AG04450 (cell line): ENCODE measurements around the gene BICD2. TPM values are rescaled to one million over a fixed set of nuclear protein-coding genes. Genes with fewer than 3 reads are reported as not detected.
A peak's percentile ranks its signal among the peaks of the same experiment; 100 is the strongest.

Experiments used
- CTCF ChIA-PET: fragments of 300-600, 350-600 bp; formaldehyde crosslinking; extraction: SDS; loops from one replicate; lab custom pipeline; 2022; ENCODE audit warnings: antibody characterized with exemption, inconsistent platforms; lab: Charles Lee
- POLR2A ChIA-PET: fragments of 350-600 bp; formaldehyde crosslinking; extraction: SDS; loops from one replicate; lab custom pipeline; 2021; ENCODE audit warnings: antibody characterized with exemption, inconsistent platforms; lab: Yijun Ruan, JAX
- DNase-seq: peaks from one replicate; pipeline ENCODE4 v3.0.0-alpha.2; 2011; ENCODE audit warnings: low read depth, low spot score
- H3K27ac ChIP-seq: one replicate; pipeline ENCODE4 v1.5.1; 2012; ENCODE audit warnings: low read depth, low read length, control low read depth
- H3K27me3 ChIP-seq: one replicate; pipeline ENCODE4 v1.6.0; 2012; ENCODE audit warnings: low read length; ENCODE audit not compliant: control insufficient read depth, insufficient read depth
- H3K4me3 ChIP-seq: 2 replicates; pipeline ENCODE4 v1.5.1; 2011; ENCODE audit warnings: mild to moderate bottlenecking, low read depth, low read length, control low read depth
- H3K9me3 ChIP-seq: 2 replicates; pipeline ENCODE4 v1.5.1; 2012; ENCODE audit warnings: low read length; ENCODE audit not compliant: control insufficient read depth, insufficient read depth
- polyA plus RNA-seq: library from polyadenylated mRNA; depleted of rRNA; stranded (reverse); fragments of >200 nt; gene quantifications from 2 replicates; pipeline ENCODE4 v1.2.3, GENCODE V29; 2011
- TF ChIP-seq, protein P1 (sequence below): IDR thresholded peaks from 2 replicates; pipeline ENCODE4 v1.5.1; 2011; ENCODE audit warnings: low read depth, low read length, control low read depth, inconsistent platforms

The BICD2 gene
- polyA plus RNA-seq, 1 experiment, result 11.2 TPM

DNA sequence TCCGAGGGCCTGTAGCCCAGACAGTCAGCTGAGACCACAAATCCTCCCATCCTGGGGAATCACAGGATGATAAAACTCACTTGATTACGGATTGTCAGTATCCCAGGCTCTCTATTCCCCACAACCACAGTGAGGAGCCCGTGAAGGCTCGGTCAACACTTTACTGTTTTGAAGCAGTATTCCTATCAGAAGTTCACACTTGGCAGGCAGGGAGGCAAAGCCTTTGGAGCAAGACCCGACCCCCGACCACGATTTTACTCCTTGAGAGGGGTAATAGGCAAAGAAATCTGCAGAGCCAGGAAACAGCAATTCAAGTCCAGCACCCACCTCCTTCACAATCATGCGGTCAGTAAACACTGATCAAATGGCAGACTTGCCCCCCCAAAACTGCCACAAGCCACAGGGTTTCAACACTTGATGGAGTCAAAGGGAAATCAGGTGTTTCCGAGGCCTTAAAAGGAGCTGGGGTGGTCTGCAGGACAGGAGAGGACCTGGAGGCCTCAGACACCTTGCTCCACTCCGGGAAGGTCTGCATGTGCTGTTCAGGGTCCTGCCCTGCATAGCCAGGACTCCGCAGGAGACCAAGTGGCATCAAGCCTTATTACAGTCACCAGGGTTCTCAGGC, 25.2 kb downstream of the BICD2 start:
- Histone ChIP-seq H3K27me3 (no peaks in the 10 kb centered on the region), H3K4me3 (no peak overlapping the region), H3K27ac (no peak overlapping the region), H3K9me3 (no peaks in the 10 kb centered on the region)
- ChIA-PET CTCF (interaction anchor here (0.8 to 1.8 kb wide), 2 partner anchors 10 to 26 kb away, joined by 5 read pairs; no protein-coding TSS in a partner anchor), POLR2A (no interaction called here)
- DNase-seq, result no peak
- TF ChIP-seq, protein P1, sequence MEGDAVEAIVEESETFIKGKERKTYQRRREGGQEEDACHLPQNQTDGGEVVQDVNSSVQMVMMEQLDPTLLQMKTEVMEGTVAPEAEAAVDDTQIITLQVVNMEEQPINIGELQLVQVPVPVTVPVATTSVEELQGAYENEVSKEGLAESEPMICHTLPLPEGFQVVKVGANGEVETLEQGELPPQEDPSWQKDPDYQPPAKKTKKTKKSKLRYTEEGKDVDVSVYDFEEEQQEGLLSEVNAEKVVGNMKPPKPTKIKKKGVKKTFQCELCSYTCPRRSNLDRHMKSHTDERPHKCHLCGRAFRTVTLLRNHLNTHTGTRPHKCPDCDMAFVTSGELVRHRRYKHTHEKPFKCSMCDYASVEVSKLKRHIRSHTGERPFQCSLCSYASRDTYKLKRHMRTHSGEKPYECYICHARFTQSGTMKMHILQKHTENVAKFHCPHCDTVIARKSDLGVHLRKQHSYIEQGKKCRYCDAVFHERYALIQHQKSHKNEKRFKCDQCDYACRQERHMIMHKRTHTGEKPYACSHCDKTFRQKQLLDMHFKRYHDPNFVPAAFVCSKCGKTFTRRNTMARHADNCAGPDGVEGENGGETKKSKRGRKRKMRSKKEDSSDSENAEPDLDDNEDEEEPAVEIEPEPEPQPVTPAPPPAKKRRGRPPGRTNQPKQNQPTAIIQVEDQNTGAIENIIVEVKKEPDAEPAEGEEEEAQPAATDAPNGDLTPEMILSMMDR, result no peak

DNA sequence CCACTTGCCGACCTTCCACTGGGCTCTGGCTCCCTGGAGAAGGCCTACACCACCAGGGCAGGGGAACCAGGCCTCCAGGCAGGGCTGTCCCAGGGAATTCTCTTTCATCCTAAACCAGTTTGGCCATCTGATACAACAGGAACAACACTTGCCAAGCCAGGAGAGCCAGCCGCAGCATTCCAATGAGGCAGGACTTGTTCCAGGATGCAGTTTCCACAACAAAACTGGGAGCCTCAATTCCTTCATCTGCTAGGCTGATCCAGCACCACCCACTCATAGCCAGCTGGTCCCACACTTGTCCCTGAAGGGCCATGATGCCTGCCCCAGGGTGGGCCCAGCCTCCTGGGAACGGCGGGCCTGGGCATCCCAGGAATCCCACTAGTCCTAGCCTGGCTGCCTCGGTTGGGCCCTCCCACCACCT, 26.0 kb downstream of the BICD2 start:
- no peaks in the 10 kb centered on the region for H3K9me3 ChIP-seq
- TF ChIP-seq, protein P1, result no peak
- H3K27me3 ChIP-seq, result no peaks in the 10 kb centered on the region
- peak overlapping the region; percentile 21 for H3K27ac ChIP-seq
- DNase-seq, result no peak
- ChIA-PET POLR2A (no interaction called here), CTCF (no interaction called here)
- no peak overlapping the region for H3K4me3 ChIP-seq

- H3K4me3 ChIP-seq, result no peak overlapping the region
- no peak overlapping the region for H3K27ac ChIP-seq
- ChIA-PET CTCF (interaction anchor here (0.9 to 2.0 kb wide), 2 partner anchors 22 to 53 kb away, joined by 3 to 9 read pairs; no protein-coding TSS in a partner anchor), POLR2A (no interaction called here)
- H3K9me3 ChIP-seq, result no peaks in the 10 kb centered on the region
- H3K27me3 ChIP-seq, result no peaks in the 10 kb centered on the region
- TF ChIP-seq, protein P1, result no peak
- DNase-seq, result no peak
Observed at GRCh38 chr9:92737611-92738299, 26.9 kb downstream of the BICD2 start.

GRCh38 chr9:92737216-92737606, 27.4 kb downstream of the BICD2 start:
- no peaks in the 10 kb centered on the region for H3K9me3 ChIP-seq
- POLR2A ChIA-PET, result no interaction called here
- no peaks in the 10 kb centered on the region for H3K27me3 ChIP-seq
- TF ChIP-seq, protein P1, result no peak
- H3K4me3 ChIP-seq, result no peak overlapping the region
- CTCF ChIA-PET, result interaction anchor here (0.9 to 2.0 kb wide), 2 partner anchors 21 to 54 kb away, joined by 3 to 9 read pairs; no protein-coding TSS in a partner anchor
- no peak overlapping the region for H3K27ac ChIP-seq
- DNase-seq, result no peak
